Stimulated activated CD4-positive, alpha-beta T cell treated with anti-CD3 and anti-CD28 coated beads, Interleukin-15, amount 100 ng/mL, for 1 hour (primary cell): ENCODE results near the gene PCDHB13.
"Not testable (repeated sequence)": the region's sequence is repeated elsewhere in the genome, so short reads cannot be mapped to it uniquely, and the experiment has no call there.

ENCODE experiments used
- DNase-seq, 2 donors: peaks; one replicate each; pipeline ENCODE4 v3.0.0-alpha.2; 2020; ENCODE audit warnings: low read depth in 1 of 2, low spot score in 1 of 2

Gene PCDHB13

DNA sequence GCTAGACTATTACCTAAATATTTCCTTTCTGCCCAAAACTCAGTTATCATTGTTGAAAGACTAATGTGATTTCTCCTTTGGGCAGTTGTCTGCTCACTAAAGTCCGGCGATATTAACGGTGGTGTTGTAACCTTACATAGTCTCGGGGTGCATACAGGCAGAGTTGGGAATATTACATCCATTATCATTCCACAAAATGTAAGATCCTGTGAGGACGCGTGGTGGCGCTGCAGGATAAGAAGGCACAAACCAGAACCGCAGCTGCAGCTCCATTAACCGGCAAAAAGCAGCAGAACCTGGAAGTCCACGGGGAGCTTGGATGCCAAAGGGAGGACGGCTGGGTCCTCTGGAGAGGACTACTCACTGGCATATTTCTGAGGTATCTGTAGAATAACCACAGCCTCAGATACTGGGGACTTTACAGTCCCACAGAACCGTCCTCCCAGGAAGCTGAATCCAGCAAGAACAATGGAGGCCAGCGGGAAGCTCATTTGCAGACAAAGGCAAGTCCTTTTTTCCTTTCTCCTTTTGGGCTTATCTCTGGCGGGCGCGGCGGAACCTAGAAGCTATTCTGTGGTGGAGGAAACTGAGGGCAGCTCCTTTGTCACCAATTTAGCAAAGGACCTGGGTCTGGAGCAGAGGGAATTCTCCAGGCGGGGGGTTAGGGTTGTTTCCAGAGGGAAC is at the start of gene PCDHB13:
Gene PCDHB13 (plus strand): TSS at position 264 of the 684 bp plus-strand sequence. CDS start 205 bp downstream, at position 469.
- DNase-seq, result not testable (repeated sequence)

DNA sequence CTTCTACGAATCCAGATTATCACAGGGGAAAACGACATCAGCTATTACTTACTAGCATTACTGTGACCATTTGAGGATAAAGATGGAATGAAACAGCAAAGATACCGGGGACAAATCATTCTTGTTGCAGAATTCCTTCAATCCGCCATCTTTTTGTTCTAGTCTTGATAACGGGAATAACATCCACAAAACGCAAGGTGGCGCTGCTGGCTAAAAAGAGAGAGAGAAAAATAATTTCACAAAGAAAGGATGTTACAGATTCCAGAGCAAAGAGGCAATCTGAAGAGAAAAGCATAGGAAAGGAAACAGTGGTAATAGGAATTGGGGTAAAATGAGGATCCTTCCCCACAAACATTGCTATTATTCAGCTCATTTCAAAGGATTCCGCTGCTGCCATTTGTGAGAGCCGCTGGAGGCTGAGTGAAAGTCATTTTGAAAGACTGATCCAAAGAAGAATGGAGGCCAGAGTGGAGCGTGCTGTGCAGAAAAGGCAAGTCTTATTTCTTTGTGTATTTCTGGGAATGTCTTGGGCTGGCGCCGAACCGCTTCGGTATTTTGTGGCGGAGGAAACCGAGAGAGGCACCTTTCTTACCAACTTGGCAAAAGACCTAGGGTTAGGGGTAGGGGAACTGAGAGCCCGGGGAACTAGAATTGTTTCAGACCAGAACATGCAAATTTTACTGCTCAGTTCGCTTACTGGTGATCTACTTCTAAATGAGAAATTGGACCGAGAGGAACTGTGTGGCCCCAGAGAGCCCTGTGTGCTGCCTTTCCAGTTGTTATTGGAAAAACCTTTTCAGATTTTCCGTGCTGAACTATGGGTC is 41.1 kb upstream of the PCDHB13 start, which contains the start of gene PCDHB7:
Gene PCDHB7 (plus strand): TSS at position 264 of the 824 bp plus-strand sequence. CDS start 192 bp downstream, at position 456.
- DNase-seq, result no peak

DNA sequence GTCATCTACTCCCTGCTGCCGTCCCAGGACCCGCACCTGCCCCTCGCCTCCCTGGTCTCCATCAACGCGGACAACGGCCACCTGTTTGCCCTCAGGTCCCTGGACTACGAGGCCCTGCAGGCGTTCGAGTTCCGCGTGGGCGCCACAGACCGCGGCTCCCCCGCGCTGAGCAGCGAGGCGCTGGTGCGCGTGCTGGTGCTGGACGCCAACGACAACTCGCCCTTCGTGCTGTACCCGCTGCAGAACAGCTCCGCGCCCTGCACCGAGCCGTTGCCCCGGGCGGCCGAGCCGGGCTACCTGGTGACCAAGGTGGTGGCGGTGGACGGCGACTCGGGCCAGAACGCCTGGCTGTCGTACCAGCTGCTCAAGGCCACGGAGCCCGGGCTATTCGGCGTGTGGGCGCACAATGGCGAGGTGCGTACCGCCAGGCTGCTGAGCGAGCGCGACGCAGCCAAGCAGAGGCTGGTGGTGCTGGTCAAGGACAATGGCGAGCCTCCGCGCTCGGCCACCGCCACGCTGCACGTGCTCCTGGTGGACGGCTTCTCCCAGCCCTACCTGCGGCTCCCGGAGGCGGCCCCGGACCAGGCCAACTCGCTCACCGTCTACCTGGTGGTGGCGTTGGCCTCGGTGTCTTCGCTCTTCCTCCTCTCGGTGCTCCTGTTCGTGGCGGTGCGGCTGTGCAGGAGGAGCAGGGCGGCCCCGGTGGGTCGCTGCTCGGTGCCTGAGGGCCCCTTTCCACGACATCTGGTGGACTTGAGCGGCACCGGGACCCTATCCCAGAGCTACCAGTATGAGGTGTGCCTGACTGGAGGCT is 39.2 kb upstream of the PCDHB13 start:
- DNase-seq, result not testable (repeated sequence)

DNA sequence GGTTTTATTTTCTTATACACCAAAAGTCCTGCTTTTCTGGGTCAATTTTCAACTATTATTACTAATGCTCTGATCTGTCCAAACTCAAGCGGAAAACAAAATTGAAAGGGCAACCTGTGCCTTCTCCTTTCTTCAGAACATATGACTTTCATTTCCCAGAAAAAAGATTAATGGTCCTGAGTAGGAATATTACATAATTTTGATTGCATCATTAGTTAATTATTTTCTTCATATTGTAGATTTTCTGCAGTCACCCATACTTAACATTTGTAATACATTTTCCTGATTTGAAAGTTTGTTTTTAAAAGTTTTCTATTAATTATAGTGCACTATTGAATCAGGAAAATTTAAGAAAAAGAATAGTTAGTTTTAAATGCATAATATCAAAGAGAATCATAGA is 37.8 kb upstream of the PCDHB13 start:
- no peak for DNase-seq

DNA sequence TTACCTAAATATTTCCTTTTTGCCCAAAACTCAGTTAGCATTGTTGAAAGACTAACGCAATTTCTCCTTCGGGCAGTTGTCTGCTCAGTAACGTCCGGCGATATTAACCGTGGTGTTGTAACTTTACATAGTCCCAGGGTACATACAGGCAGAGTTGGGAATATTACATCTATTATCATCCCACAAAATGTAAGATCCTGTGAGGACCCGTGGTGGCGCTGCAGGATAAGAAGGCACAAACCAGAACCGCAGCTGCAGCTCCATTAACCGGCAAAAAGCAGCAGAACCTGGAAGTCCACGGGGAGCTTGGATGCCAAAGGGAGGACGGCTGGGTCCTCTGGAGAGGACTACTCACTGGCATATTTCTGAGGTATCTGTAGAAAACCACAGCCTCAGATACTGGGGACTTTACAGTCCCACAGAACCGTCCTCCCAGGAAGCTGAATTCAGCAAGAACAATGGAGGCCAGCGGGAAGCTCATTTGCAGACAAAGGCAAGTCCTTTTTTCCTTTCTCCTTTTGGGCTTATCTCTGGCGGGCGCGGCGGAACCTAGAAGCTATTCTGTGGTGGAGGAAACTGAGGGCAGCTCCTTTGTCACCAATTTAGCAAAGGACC is 36.0 kb upstream of the PCDHB13 start, which contains the start of gene PCDHB8:
Gene PCDHB8 (plus strand): TSS at position 214 of the 615 bp plus-strand sequence. CDS start 245 bp downstream, at position 459.
- DNase-seq, result not testable (repeated sequence)

DNA sequence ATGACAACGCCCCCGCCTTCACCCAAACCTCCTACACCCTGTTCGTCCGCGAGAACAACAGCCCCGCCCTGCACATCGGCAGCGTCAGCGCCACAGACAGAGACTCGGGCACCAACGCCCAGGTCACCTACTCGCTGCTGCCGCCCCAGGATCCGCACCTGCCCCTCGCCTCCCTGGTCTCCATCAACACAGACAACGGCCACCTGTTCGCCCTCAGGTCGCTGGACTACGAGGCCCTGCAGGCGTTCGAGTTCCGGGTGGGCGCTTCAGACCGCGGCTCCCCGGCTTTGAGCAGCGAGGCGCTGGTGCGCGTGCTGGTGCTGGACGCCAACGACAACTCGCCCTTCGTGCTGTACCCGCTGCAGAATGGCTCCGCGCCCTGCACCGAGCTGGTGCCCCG is 34.3 kb upstream of the PCDHB13 start:
- DNase-seq, result not testable (repeated sequence)

DNA sequence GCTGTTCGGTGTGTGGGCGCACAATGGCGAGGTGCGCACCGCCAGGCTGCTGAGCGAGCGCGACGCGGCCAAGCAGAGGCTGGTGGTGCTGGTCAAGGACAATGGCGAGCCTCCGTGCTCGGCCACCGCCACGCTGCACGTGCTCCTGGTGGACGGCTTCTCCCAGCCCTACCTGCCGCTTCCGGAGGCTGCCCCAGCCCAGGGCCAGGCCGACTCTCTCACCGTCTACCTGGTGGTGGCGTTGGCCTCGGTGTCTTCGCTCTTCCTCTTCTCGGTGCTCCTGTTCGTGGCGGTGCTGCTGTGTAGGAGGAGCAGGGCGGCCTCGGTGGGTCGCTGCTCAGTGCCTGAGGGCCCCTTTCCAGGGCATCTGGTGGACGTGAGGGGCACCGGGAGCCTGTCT is 33.8 kb upstream of the PCDHB13 start:
- DNase-seq, result not testable (repeated sequence)

DNA sequence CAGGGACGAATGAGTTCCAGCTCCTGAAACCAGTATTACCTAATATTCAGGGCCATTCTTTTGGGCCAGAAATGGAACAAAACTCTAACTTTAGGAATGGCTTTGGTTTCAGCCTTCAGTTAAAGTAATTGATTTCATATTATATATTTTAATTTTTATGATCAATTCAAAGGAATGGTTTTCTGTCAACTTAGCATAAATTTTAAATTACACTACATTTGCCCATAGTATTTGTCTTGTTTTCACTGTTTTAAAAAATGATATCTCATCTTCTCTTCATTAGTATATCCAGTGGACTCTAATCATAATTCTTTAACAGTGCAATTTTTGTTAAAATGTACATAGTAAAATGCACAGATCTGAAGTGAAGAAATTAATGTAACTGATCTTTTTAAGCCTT is 33.4 kb upstream of the PCDHB13 start:
- no peak for DNase-seq

DNA sequence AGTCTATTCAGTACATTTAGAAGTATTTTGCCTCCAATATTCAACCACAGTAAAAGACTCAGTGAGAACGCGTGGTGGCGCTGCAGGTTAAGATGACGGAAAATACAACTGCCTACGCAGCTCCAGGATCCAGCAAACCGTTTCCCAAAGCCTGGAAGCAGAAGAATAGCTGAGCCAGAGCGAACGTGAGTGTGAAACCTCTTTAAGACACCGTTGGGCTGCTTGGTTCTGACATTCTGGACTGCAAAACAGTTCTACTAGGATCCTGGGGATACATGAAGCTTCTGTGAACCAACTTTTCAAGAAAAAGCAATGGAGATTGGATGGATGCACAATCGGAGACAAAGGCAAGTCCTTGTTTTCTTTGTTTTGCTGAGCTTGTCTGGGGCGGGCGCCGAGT is 31.5 kb upstream of the PCDHB13 start, which contains the start of gene PCDHB16:
Gene PCDHB16 (plus strand): TSS at position 140 of the 400 bp plus-strand sequence. CDS start 173 bp downstream, at position 313.
- DNase-seq, result no peak

DNA sequence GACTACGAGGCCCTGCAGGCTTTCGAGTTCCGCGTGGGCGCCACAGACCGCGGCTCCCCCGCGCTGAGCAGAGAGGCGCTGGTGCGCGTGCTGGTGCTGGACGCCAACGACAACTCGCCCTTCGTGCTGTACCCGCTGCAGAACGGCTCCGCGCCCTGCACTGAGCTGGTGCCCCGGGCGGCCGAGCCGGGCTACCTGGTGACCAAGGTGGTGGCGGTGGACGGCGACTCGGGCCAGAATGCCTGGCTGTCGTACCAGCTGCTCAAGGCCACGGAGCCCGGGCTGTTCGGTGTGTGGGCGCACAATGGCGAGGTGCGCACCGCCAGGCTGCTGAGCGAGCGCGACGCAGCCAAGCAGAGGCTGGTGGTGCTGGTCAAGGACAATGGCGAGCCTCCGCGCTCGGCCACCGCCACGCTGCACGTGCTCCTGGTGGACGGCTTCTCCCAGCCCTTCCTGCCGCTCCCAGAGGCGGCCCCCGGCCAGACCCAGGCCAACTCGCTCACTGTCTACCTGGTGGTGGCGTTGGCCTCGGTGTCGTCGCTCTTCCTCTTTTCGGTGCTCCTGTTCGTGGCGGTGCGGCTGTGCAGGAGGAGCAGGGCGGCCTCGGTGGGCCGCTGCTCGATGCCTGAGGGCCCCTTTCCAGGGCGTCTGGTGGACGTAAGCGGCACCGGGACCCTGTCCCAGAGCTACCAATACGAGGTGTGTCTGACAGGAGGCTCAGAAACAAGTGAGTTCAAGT is 29.4 kb upstream of the PCDHB13 start:
- not testable (repeated sequence) for DNase-seq

DNA sequence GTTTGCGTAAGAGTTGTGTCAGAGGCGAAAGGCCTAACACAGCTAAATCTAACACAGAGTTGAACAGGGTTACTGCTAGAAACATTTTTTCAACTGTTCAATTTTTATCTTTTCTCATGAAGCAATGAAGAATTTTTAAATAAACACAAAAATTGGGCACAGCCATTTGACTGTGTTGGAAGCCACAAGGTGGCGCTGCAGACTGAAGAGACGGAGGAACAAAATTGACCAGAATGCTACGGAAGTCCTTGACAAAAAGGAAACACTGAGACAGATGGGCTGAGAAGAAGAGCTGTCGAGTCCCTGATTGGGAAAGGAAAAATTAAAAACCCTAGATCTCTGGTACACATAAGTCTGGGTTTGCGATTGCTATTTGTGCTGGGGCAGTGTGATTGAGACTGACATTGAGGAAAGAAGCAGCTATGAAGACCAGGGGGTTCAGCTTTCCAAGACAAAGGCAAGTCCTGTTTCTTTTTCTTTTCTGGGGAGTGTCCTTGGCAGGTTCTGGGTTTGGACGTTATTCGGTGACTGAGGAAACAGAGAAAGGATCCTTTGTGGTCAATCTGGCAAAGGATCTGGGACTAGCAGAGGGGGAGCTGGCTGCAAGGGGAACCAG is 26.7 kb upstream of the PCDHB13 start, which contains the start of gene PCDHB9:
Gene PCDHB9 (plus strand): TSS at position 265 of the 616 bp plus-strand sequence. CDS start 158 bp downstream, at position 423.
- DNase-seq, result no peak

DNA sequence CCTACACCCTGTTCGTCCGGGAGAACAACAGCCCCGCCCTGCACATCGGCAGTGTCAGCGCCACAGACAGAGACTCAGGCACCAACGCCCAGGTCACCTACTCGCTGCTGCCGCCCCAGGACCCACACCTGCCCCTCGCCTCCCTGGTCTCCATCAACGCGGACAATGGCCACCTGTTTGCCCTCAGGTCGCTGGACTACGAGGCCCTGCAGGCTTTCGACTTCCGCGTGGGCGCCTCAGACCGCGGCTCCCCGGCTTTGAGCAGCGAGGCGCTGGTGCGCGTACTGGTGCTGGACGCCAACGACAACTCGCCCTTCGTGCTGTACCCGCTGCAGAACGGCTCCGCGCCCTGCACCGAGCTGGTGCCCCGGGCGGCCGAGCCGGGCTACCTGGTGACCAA is 25.0 kb upstream of the PCDHB13 start:
- DNase-seq, result not testable (repeated sequence)

DNA sequence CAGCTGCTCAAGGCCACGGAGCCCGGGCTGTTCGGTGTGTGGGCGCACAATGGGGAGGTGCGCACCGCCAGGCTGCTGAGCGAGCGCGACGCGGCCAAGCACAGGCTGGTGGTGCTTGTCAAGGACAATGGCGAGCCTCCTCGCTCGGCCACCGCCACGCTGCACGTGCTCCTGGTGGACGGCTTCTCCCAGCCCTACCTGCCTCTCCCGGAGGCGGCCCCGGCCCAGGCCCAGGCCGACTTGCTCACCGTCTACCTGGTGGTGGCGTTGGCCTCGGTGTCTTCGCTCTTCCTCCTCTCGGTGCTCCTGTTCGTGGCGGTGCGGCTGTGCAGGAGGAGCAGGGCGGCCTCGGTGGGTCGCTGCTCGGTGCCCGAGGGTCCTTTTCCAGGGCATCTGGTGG is 24.6 kb upstream of the PCDHB13 start:
- DNase-seq, result not testable (repeated sequence)

DNA sequence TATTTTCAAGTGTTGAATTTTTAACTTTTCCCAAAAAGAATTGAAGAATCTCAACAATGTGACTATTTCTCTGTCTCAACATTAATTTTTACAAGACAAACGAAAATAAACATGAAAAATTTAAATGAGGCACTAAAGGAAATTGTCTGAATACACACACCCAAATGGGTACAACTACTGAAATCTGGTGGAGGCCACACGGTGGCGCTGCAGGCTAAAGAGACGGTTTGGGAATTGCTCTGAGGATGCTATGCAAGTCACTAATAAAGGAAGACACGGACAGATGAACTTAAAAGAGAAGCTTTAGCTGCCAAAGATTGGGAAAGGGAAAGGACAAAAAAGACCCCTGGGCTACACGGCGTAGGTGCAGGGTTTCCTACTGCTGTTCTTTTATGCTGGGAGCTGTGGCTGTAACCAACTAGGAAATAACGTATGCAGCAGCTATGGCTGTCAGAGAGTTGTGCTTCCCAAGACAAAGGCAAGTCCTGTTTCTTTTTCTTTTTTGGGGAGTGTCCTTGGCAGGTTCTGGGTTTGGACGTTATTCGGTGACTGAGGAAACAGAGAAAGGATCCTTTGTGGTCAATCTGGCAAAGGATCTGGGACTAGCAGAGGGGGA is 21.5 kb upstream of the PCDHB13 start, which contains the start of gene PCDHB10:
Gene PCDHB10 (plus strand): TSS at position 244 of the 616 bp plus-strand sequence. CDS start 200 bp downstream, at position 444.
- DNase-seq, result no peak

DNA sequence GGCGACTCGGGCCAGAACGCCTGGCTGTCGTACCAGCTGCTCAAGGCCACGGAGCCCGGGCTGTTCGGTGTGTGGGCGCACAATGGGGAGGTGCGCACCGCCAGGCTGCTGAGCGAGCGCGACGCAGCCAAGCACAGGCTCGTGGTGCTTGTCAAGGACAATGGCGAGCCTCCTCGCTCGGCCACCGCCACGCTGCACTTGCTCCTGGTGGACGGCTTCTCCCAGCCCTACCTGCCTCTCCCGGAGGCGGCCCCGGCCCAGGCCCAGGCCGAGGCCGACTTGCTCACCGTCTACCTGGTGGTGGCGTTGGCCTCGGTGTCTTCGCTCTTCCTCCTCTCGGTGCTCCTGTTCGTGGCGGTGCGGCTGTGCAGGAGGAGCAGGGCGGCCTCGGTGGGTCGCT is 19.4 kb upstream of the PCDHB13 start:
- DNase-seq, result not testable (repeated sequence)

DNA sequence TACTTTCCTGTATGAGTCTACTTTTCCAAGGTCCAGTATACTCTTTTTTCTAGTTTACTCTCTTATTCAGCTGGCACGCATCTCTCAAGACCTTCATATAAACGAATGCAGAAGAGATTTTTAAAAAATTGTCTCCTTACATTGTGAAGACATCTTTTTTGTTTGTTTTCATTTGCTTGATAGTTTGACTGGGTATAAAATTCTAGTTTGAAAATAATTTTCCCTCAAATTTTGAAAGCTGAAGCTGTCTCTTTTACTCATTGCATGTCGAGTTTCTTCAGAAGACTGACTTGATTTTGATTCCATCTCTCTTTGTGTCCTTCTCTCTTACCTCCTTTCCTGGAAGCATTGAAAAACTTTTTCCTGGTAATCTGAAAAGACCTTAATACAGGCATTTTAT is 17.4 kb upstream of the PCDHB13 start:
- DNase-seq, result no peak

DNA sequence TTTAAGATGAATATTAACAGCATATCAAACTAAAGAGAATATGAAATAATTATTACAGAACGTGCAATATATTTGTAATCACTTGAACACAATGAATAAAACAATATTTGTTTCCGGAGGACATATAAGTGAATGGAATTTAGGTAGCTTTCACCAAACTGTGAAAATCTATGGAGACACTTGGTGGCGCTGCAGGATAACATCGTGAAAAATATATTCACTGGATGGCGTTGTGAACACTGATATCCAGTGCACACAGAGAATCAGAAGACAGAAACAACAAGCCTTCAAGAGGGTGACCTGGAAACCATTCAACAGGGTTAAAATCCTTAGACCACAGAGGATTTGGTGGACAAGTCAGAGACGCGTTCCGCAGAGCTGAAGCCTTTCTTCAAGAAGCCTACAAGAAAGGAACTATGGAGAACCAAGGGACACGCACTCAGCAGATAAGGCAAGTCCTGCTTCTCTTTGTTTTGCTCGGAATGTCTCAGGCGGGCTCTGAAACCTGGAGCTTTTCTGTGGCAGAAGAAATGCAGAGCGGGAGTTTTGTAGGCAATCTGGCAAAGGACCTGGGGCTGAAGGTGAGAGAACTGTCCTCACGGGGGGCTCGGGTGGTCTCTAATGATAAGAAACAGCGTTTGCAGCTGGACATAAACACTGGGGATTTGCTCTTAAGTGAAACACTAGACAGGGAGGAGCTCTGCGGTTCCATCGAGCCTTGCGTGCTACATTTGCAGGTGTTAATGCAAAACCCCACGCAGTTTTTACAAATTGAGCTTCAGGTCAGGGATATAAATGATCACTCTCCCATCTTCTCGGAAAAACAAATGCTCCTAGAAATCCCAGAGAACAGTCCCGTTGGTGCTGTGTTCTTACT is 14.1 kb upstream of the PCDHB13 start, which contains the start of gene PCDHB11:
Gene PCDHB11 (plus strand): TSS at position 269 of the 877 bp plus-strand sequence. CDS start 148 bp downstream, at position 417.
- DNase-seq, result no peak

DNA sequence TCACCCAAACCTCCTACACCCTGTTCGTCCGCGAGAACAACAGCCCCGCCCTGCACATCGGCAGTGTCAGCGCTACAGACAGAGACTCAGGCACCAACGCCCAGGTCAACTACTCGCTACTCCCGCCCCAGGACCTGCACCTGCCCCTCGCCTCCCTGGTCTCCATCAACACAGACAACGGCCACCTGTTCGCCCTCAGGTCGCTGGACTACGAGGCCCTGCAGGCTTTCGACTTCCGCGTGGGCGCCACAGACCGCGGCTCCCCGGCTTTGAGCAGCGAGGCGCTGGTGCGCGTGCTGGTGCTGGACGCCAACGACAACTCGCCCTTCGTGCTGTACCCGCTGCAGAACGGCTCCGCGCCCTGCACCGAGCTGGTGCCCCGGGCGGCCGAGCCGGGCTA is 12.6 kb upstream of the PCDHB13 start:
- not testable (repeated sequence) for DNase-seq
